ENCODE results near the gene PPP1R1C.
"Not testable (repeated sequence)": the region's sequence is repeated elsewhere in the genome, so short reads cannot be mapped to it uniquely, and the experiment has no call there.

PPP1R1C gene
- long read RNA-seq, donor 1, partial matches to known transcripts, result 0 of 1 reads
- long read RNA-seq, donor 1, other reads (novel, unspliced or antisense), result 0 of 1 reads
- long read RNA-seq, donor 2, result 0 reads
- long read RNA-seq, donor 3, partial matches to known transcripts, result 0 of 1 reads
- long read RNA-seq, donor 3, other reads (novel, unspliced or antisense), result 0 of 1 reads
- long read RNA-seq, donor 4, result 0 reads
- long read RNA-seq, donor 5, partial matches to known transcripts, result 0 of 1 reads
- long read RNA-seq, donor 5, other reads (novel, unspliced or antisense), result 0 of 1 reads
- long read RNA-seq, donor 6, partial matches to known transcripts, result 0 of 2 reads
- long read RNA-seq, donor 6, other reads (novel, unspliced or antisense), result 0 of 2 reads
- long read RNA-seq, donor 7, partial matches to known transcripts, result 0 of 1 reads
- long read RNA-seq, donor 7, other reads (novel, unspliced or antisense), result 0 of 1 reads
- long read RNA-seq, donor 8, partial matches to known transcripts, result 0 of 1 reads
- long read RNA-seq, donor 8, other reads (novel, unspliced or antisense), result 0 of 1 reads

GRCh38 chr2:181985632-181986205 lies at the start of gene PPP1R1C:
PPP1R1C (plus strand) TSS chr2:181985853; CDS start chr2:181986111, 258 bp downstream.
- DNase-seq, result no peak

GRCh38 chr2:181937473-181937872 lies 48.2 kb upstream of the PPP1R1C start:
- no peak for DNase-seq

- no peak for DNase-seq
These were observed 42.1 kb upstream of the PPP1R1C start for GRCh38 chr2:181943411-181944124.

- DNase-seq, result no peak
These were observed 41.3 kb upstream of the PPP1R1C start for GRCh38 chr2:181944164-181944913.

GRCh38 chr2:181944914-181945291 lies 40.8 kb upstream of the PPP1R1C start:
- DNase-seq, result no peak

- no peak for DNase-seq
These were observed 39.1 kb upstream of the PPP1R1C start for GRCh38 chr2:181946444-181947127.

- DNase-seq, result no peak
These were observed 38.4 kb upstream of the PPP1R1C start for GRCh38 chr2:181947273-181947672.

- DNase-seq, result no peak
These were observed 37.4 kb upstream of the PPP1R1C start for GRCh38 chr2:181948227-181948626.

- DNase-seq, result no peak
These were observed 36.6 kb upstream of the PPP1R1C start for GRCh38 chr2:181949047-181949446.

- no peak for DNase-seq
These were observed 33.0 kb upstream of the PPP1R1C start for GRCh38 chr2:181952404-181953226.

GRCh38 chr2:181953881-181954537 lies 31.6 kb upstream of the PPP1R1C start:
- DNase-seq, result peak; percentile 22

GRCh38 chr2:181954538-181954883 lies 31.1 kb upstream of the PPP1R1C start:
- peak; percentile 21 for DNase-seq

GRCh38 chr2:181955010-181955409 lies 30.6 kb upstream of the PPP1R1C start:
- DNase-seq, result no peak

- DNase-seq, result not testable (repeated sequence)
These were observed 29.8 kb upstream of the PPP1R1C start for GRCh38 chr2:181955866-181956265.

GRCh38 chr2:181957668-181958067 lies 28.0 kb upstream of the PPP1R1C start:
- DNase-seq, result no peak

- DNase-seq, result no peak
These were observed 26.9 kb upstream of the PPP1R1C start for GRCh38 chr2:181958726-181959125.

GRCh38 chr2:181959508-181959907 lies 26.1 kb upstream of the PPP1R1C start:
- DNase-seq, result no peak

- not testable (repeated sequence) for DNase-seq
These were observed 24.5 kb upstream of the PPP1R1C start for GRCh38 chr2:181961167-181961566.

GRCh38 chr2:181962142-181962541 lies 23.5 kb upstream of the PPP1R1C start:
- DNase-seq, result no peak

- no peak for DNase-seq
These were observed 15.4 kb upstream of the PPP1R1C start for GRCh38 chr2:181970160-181970794.

Measured in right kidney (tissue), 9 donors.